Esophagus squamous epithelium (tissue), 5 donors: ENCODE results near the gene GRK4. TPM values are rescaled to one million over a fixed set of nuclear protein-coding genes. Genes with fewer than 3 reads are reported as not detected.

Experiments
- DNase-seq: peaks from one replicate; lab custom pipeline; 2025; lab: John Stamatoyannopoulos, UW
- H3K27ac ChIP-seq, 4 donors: fragments of 200-600 bp; sonication (generic); one replicate each; pipeline ENCODE4 v1.5.1; 2016 to 2019; ENCODE audit warnings: mild to moderate bottlenecking in 1 of 4
- H3K27me3 ChIP-seq, 4 donors: fragments of 200-600 bp; sonication (generic); 1 replicate in 3 of 4; 2 replicates in 1 of 4; pipeline versions ENCODE4 v1.5.1 to v1.6.0; 2017 to 2021; ENCODE audit warnings: antibody characterized with exemption in 1 of 4
- H3K36me3 ChIP-seq, 3 donors: fragments of 200-600 bp; sonication (generic); one replicate each; pipeline ENCODE4 v1.5.1; 2016 to 2019
- H3K4me1 ChIP-seq, 3 donors: fragments of 200-600 bp; sonication (generic); one replicate each; pipeline ENCODE4 v1.5.1; 2017 to 2019
- H3K4me3 ChIP-seq, 4 donors: fragments of 200-600 bp; sonication (generic); 1 replicate in 3 of 4; 2 replicates in 1 of 4; pipeline ENCODE4 v1.5.1; 2016 to 2019; ENCODE audit warnings: mild to moderate bottlenecking in 2 of 4, moderate library complexity in 1 of 4
- H3K9me3 ChIP-seq, 3 donors: fragments of 200-600 bp; sonication (generic); one replicate each; pipeline ENCODE4 v1.5.1; 2016 to 2019
- POLR2A ChIP-seq, 4 donors: fragments of 450-650 bp; IDR thresholded peaks; one replicate each; pipeline ENCODE4 v1.6.1; 2017; ENCODE audit warnings: antibody characterized with exemption in 4 of 4, mild to moderate bottlenecking in 4 of 4, moderate library complexity in 3 of 4
- WGBS, 2 donors: methylation state at CpG; one replicate each; pipeline ENCODE4 v1.1.5; 2018; 5-methylcytosine and 5-hydroxymethylcytosine counted together
- intact Hi-C: fragments of 100-400 bp; cut with DNase I; formaldehyde crosslinking; loops from one replicate; pipeline ENCODE4 v1.15.0; 2022
- total RNA-seq, 4 donors: library from RNA; depleted of rRNA; stranded (reverse); fragments of >200 nt; gene quantifications; one replicate each; pipeline ENCODE4 v1.1.0, GENCODE V29; 2016
- TF ChIP-seq, protein P1 (sequence below), 6 experiments: fragments of 450-650 bp in 4 of 6; fragments of 200-600 bp in 2 of 6; sonication (generic) in 2 of 6; IDR thresholded peaks; one replicate each; pipeline ENCODE4 v1.5.1; 2016 to 2019; ENCODE audit warnings: antibody characterized with exemption in 6 of 6, mild to moderate bottlenecking in 4 of 6, moderate library complexity in 4 of 6
- donor health status: DM: yes; HTN: yes; CAD: no.

GRK4 gene
- total RNA-seq, 4 donors from 2014 or later, result 2.9 to 5.5 (median 3.7) TPM

DNA sequence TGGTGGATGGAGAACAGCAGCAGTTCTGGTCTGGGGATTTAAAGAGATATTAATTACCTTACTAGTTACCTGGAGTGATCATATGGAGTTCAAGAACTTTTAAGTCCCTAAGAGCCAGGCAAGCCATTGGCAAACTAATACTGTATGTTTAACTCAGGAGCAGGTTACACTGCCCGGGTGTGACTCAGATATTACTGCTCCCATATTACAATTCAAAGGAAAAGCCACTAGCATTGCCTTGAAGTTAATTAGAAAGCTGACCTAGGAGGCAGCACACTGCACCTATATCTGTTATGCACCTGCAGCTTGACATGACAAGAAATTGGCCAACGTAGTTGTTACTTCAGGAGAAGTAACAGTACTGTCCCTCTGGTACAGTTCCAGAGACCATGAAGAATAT, 47.2 kb downstream of the GRK4 start:
- Histone ChIP-seq H3K27me3 (no peaks in the 10 kb centered on the region), H3K4me3 (no peak overlapping the region), H3K36me3 (no peaks in the 10 kb centered on the region), H3K27ac (peak overlapping the region; percentile 66 to 86 (median 76)), H3K9me3 (no peaks in the 10 kb centered on the region), H3K4me1 (peaks cover 10 to 32% (median 13%) of the 10 kb centered on the region in 3 donors)
- 24 to 33% methylated on average over 2 of the region's 2 CpGs for WGBS, 2 donors
- DNase-seq, result no peak
- intact Hi-C loops, result no loop called here
- no peak for TF ChIP-seq POLR2A (IDR thresholded peaks at IDR 0.05)
- TF ChIP-seq, protein P1, sequence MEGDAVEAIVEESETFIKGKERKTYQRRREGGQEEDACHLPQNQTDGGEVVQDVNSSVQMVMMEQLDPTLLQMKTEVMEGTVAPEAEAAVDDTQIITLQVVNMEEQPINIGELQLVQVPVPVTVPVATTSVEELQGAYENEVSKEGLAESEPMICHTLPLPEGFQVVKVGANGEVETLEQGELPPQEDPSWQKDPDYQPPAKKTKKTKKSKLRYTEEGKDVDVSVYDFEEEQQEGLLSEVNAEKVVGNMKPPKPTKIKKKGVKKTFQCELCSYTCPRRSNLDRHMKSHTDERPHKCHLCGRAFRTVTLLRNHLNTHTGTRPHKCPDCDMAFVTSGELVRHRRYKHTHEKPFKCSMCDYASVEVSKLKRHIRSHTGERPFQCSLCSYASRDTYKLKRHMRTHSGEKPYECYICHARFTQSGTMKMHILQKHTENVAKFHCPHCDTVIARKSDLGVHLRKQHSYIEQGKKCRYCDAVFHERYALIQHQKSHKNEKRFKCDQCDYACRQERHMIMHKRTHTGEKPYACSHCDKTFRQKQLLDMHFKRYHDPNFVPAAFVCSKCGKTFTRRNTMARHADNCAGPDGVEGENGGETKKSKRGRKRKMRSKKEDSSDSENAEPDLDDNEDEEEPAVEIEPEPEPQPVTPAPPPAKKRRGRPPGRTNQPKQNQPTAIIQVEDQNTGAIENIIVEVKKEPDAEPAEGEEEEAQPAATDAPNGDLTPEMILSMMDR (IDR thresholded peaks at IDR 0.05), result no peak

DNA sequence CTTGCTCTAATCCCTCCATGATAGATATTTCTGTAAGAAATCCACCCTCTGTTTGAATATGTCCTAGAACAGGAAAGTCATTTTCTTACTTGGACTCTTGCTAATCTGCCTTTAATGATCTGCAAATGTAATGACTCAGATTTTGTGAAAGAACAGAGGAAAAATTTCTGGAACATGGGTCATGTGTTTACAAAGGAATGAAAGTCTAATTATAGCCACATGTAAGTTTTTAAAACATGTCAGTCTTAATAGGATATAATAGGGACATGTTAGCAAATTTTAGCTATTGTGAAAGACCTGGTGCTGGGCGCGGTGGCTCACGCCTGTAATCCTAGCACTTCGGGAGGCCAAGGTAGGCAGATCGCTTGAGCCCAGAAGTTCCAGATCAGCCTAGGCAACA, 47.6 kb downstream of the GRK4 start:
- DNase-seq, result no peak
- 26 to 50% methylated on average over 5 of the region's 5 CpGs for WGBS, 2 donors

DNA sequence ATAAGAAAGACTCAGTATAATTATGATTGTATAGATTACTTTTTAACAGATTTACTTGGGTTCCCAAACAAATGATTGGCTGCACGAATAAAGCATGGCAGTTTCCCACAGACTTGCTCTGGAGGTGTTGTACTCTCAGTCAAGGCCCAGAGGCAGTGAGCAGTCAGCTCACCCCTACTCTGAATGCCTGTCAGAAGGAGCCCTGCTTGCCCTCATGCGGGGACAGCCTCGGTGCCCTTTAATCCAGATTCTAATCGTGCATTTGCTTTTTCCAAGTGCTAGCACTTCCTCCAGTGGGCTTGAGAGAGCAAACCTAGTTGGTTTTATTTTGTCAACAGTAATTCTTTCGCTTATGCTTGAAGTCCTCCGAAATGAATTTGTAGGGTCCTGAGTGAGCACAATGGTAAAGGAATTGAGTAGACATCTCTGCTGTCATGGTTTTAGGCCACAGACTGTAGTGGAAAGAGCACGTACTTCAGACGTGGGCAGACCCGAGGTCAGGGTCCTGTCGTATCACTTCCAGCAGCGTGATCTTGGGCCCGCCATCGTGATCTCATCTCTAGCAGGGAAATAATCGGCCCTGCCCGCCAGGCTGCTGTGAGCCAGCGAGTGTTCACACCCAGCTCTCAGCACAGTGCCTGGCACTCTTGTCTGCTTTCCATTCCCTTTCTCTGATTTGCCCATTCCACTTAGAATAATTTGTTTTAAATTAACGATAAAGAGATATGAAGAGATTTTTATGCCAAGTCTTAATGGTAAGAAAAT, 48.3 kb downstream of the GRK4 start:
- intact Hi-C loops, result no loop called here
- peaks cover 10 to 32% (median 13%) of the 10 kb centered on the region in 3 donors for H3K4me1 ChIP-seq

More for the DNA sequence above, 47.6 kb downstream of the GRK4 start:
- Histone ChIP-seq H3K4me3 (no peak overlapping the region), H3K4me1 (peaks cover 10 to 32% (median 13%) of the 10 kb centered on the region in 3 donors), H3K36me3 (no peaks in the 10 kb centered on the region), H3K27ac (peak overlapping the region; percentile 66 to 86 (median 76)), H3K27me3 (no peaks in the 10 kb centered on the region), H3K9me3 (no peaks in the 10 kb centered on the region)
- TF ChIP-seq, protein P1 (IDR thresholded peaks at IDR 0.05), result no peak
- no peak for TF ChIP-seq POLR2A (IDR thresholded peaks at IDR 0.05)
- intact Hi-C loops, result no loop called here

DNA sequence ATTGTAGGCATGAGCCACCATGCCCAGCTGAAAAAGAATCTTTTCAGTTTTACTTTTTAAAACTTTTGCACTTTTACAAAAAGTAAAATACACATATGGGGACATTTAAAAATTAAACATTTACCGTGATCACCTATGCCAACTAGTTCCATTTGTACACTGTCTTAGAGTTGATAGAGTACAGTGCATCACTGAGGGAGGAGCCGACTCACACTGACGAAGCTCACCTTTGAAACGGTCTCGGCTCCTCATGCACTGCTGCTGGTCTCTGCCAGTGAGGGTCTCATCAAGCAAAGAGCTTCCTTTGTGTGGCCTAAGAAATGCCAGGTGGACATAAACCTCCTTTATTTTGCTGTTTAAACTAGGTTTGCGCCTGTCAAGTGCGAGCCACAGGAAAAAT, 50.0 kb downstream of the GRK4 start:
- Histone ChIP-seq H3K36me3 (no peaks in the 10 kb centered on the region), H3K4me3 (no peak overlapping the region), H3K27me3 (no peaks in the 10 kb centered on the region), H3K27ac (no peak overlapping the region), H3K9me3 (no peaks in the 10 kb centered on the region), H3K4me1 (peaks cover 10 to 32% (median 13%) of the 10 kb centered on the region in 3 donors)
- WGBS, 2 donors, result 79 to 97% methylated on average over 5 to 7 of the region's 7 CpGs
- no peak for TF ChIP-seq POLR2A (IDR thresholded peaks at IDR 0.05)
- TF ChIP-seq, protein P1 (IDR thresholded peaks at IDR 0.05), result no peak
- no peak for DNase-seq
- intact Hi-C loops, result no loop called here

More for the DNA sequence above, 48.3 kb downstream of the GRK4 start:
- WGBS, 2 donors, result 88 to 89% methylated on average over 16 to 17 of the region's 17 CpGs
- no peaks in the 10 kb centered on the region for H3K27me3 ChIP-seq
- H3K4me3 ChIP-seq, result no peak overlapping the region
- no peaks in the 10 kb centered on the region for H3K36me3 ChIP-seq
- TF ChIP-seq, protein P1 (IDR thresholded peaks at IDR 0.05), result no peak
- TF ChIP-seq POLR2A (IDR thresholded peaks at IDR 0.05), result no peak
- no peaks in the 10 kb centered on the region for H3K9me3 ChIP-seq
- H3K27ac ChIP-seq, result peak overlapping the region; percentile 38 to 86 (median 68)
- DNase-seq, result no peak

DNA sequence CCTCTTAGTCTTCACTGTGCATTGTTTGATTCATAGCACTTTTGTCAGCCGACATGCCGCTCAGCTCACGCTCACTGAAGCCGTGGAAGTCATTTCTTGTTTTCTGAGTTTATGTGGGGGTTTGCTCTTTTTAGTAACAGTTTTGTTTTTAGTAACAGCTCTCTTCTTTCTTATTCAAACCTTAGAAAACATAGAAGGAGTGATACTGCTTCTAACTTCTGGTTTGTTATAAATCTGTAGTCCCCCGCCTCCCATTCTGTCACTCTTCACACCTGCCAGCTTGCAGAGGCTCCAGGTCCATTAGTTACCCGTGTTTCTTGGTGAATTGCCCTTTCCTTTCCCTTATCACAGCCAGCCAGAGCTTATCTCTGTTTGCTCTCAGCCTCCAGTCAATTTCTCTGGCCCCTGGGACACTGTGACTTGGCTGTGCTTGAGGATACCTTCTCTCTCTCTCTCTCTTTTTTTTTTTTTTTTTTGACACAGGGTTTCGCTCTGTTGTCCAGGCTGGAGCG, 50.5 kb downstream of the GRK4 start:
- H3K27ac ChIP-seq, result no peak overlapping the region
- H3K27me3 ChIP-seq, result no peaks in the 10 kb centered on the region
- intact Hi-C loops, result no loop called here
- WGBS, 2 donors, result 73 to 78% methylated on average over 8 of the region's 8 CpGs
- no peaks in the 10 kb centered on the region for H3K9me3 ChIP-seq
- no peaks in the 10 kb centered on the region for H3K36me3 ChIP-seq
- H3K4me1 ChIP-seq, result peaks cover 10 to 31% (median 13%) of the 10 kb centered on the region in 3 donors
- no peak for TF ChIP-seq POLR2A (IDR thresholded peaks at IDR 0.05)
- TF ChIP-seq, protein P1 (IDR thresholded peaks at IDR 0.05), result no peak
- no peak for DNase-seq
- no peak overlapping the region for H3K4me3 ChIP-seq
